Naive thymus-derived CD4-positive, alpha-beta T cell (primary cell): ENCODE data around the gene SRGAP2B. TPM values are rescaled to one million over a fixed set of nuclear protein-coding genes. Genes with fewer than 3 reads are reported as not detected.
"Not testable (repeated sequence)": the region's sequence is repeated elsewhere in the genome, so short reads cannot be mapped to it uniquely, and the experiment has no call there.

Experiments
- ATAC-seq: fragments of 150-1000 bp; cut with Tn5 transposase; 2 replicates; pipeline ENCODE4 v1.10.0; 2021; ENCODE audit warnings: mild to moderate bottlenecking, moderate library complexity
- CTCF ChIA-PET: fragments of 350-600 bp; sonication (Branson Sonifier 250); formaldehyde crosslinking; loops from one replicate; lab custom pipeline; 2021; ENCODE audit warnings: antibody characterized with exemption; lab: Charles Lee
- POLR2A ChIA-PET: fragments of 350-600 bp; sonication (Branson Sonifier 250); formaldehyde crosslinking; loops from one replicate; lab custom pipeline; 2021; ENCODE audit warnings: antibody characterized with exemption, inconsistent platforms; lab: Charles Lee
- DNase-seq, 9 donors: peaks; one replicate each; pipeline versions ENCODE4 v3.0.0 to v3.0.0-alpha.2; 2020 to 2022; ENCODE audit warnings: mixed read lengths in 1 of 9
- H3K27ac ChIP-seq: one replicate; pipeline ENCODE4 v1.7.0; 2013; ENCODE audit warnings: mild to moderate bottlenecking, low read depth, low read length, moderate library complexity
- H3K27me3 ChIP-seq, 2 donors: one replicate each; pipeline ENCODE4 v1.7.0; 2013; ENCODE audit warnings: low read length in 2 of 2, mild to moderate bottlenecking in 2 of 2, moderate library complexity in 2 of 2; ENCODE audit not compliant: control insufficient read depth in 2 of 2, insufficient read depth in 2 of 2
- H3K36me3 ChIP-seq, 3 experiments: 1 replicate in 2 of 3; 2 replicates in 1 of 3; pipeline ENCODE4 v1.7.0; 2013; ENCODE audit warnings: low read length in 3 of 3, mild to moderate bottlenecking in 3 of 3, moderate library complexity in 1 of 3; ENCODE audit not compliant: insufficient read depth in 3 of 3, control insufficient read depth in 2 of 3
- H3K4me1 ChIP-seq, 2 donors: one replicate each; pipeline ENCODE4 v1.7.0; 2013; ENCODE audit warnings: low read length in 2 of 2, mild to moderate bottlenecking in 2 of 2, moderate library complexity in 1 of 2; ENCODE audit not compliant: control insufficient read depth in 2 of 2, insufficient read depth in 2 of 2
- H3K4me3 ChIP-seq: 2 replicates; pipeline ENCODE4 v1.7.0; 2013; ENCODE audit warnings: mild to moderate bottlenecking, low read length
- H3K9me3 ChIP-seq, 3 experiments: 1 replicate in 2 of 3; 2 replicates in 1 of 3; pipeline ENCODE4 v1.7.0; 2013; ENCODE audit warnings: low read length in 3 of 3; ENCODE audit not compliant: control insufficient read depth in 2 of 3
- H3K27ac Mint-ChIP-seq, 9 donors: one replicate each; pipeline ENCODE4 v1.8.0; 2020 to 2022; ENCODE audit warnings: mixed read lengths in 9 of 9, mild to moderate bottlenecking in 8 of 9, moderate library complexity in 5 of 9, inconsistent platforms in 2 of 9
- H3K27me3 Mint-ChIP-seq, 5 donors: one replicate each; pipeline ENCODE4 v1.8.0; 2021 to 2022; ENCODE audit warnings: mixed read lengths in 5 of 5, mild to moderate bottlenecking in 1 of 5
- H3K36me3 Mint-ChIP-seq, 5 donors: one replicate each; pipeline ENCODE4 v1.8.0; 2020 to 2022; ENCODE audit warnings: mixed read lengths in 5 of 5, mild to moderate bottlenecking in 3 of 5, inconsistent platforms in 1 of 5
- H3K4me1 Mint-ChIP-seq, 7 donors: one replicate each; pipeline ENCODE4 v1.8.0; 2020 to 2022; ENCODE audit warnings: mixed read lengths in 7 of 7, mild to moderate bottlenecking in 3 of 7, inconsistent platforms in 1 of 7
- H3K4me3 Mint-ChIP-seq, 10 donors: one replicate each; pipeline ENCODE4 v1.8.0; 2020 to 2022; ENCODE audit warnings: mild to moderate bottlenecking in 10 of 10, mixed read lengths in 10 of 10, moderate library complexity in 6 of 10, inconsistent platforms in 2 of 10
- H3K9me3 Mint-ChIP-seq, 11 donors: one replicate each; pipeline ENCODE4 v1.8.0; 2020 to 2022; ENCODE audit warnings: mixed read lengths in 11 of 11, mild to moderate bottlenecking in 4 of 11, inconsistent platforms in 1 of 11, moderate library complexity in 1 of 11
- intact Hi-C, 2 donors: fragments of 100-400 bp; cut with micrococcal nuclease; formaldehyde crosslinking; loops; one replicate each; pipeline ENCODE4 v1.15.1; 2023
- polyA plus RNA-seq, 2 donors: library from polyadenylated mRNA; unstranded; fragments of 300-500 nt; fragmentation: Illumina TruSeq; gene quantifications; one replicate each; pipeline ENCODE4 v1.2.3, GENCODE V29; 2021
- total RNA-seq, 6 experiments: library from RNA in 5 of 6; stranded (reverse) in 5 of 6; gene quantifications; 1 replicate in 5 of 6; 2 replicates in 1 of 6; pipeline ENCODE4 v1.2.3 and lab custom pipeline; 2021 to 2026

SRGAP2B gene
- total and polyA plus RNA-seq, 7 experiments from 2014 or later: 0.85 to 37.3 (median 18.1) TPM

- H3K27me3 Mint-ChIP-seq, CTCF ChIA-PET, H3K4me1 ChIP-seq, H3K9me3 Mint-ChIP-seq, H3K27ac ChIP-seq, H3K4me3 Mint-ChIP-seq, H3K27me3 ChIP-seq, H3K36me3 ChIP-seq, DNase-seq, intact Hi-C loops, POLR2A ChIA-PET, H3K9me3 ChIP-seq, H3K4me1 Mint-ChIP-seq, H3K27ac Mint-ChIP-seq, H3K4me3 ChIP-seq, H3K36me3 Mint-ChIP-seq, ATAC-seq: not testable (repeated sequence)
These were observed 109.5 kb downstream of the SRGAP2B start for GRCh38 chr1:144985550-144986170.

- POLR2A ChIA-PET, H3K9me3 ChIP-seq, H3K27me3 ChIP-seq, H3K4me1 Mint-ChIP-seq, H3K4me1 ChIP-seq, H3K9me3 Mint-ChIP-seq, H3K4me3 Mint-ChIP-seq, intact Hi-C loops, H3K27me3 Mint-ChIP-seq, H3K4me3 ChIP-seq, H3K27ac ChIP-seq, H3K27ac Mint-ChIP-seq, ATAC-seq, H3K36me3 ChIP-seq, DNase-seq, CTCF ChIA-PET, H3K36me3 Mint-ChIP-seq: not testable (repeated sequence)
These were observed 112.2 kb downstream of the SRGAP2B start for GRCh38 chr1:144982802-144983525.

GRCh38 chr1:144981157-144981556, 114.0 kb downstream of the SRGAP2B start:
- H3K9me3 Mint-ChIP-seq, ATAC-seq, H3K27ac Mint-ChIP-seq, H3K27me3 ChIP-seq, DNase-seq, H3K4me3 Mint-ChIP-seq, POLR2A ChIA-PET, H3K27ac ChIP-seq, H3K9me3 ChIP-seq, H3K36me3 Mint-ChIP-seq, intact Hi-C loops, H3K4me1 Mint-ChIP-seq, H3K4me1 ChIP-seq, H3K36me3 ChIP-seq, CTCF ChIA-PET, H3K27me3 Mint-ChIP-seq, H3K4me3 ChIP-seq: not testable (repeated sequence)

- H3K27me3 Mint-ChIP-seq, intact Hi-C loops, DNase-seq, H3K27ac Mint-ChIP-seq, H3K36me3 ChIP-seq, ATAC-seq, H3K27me3 ChIP-seq, H3K4me3 ChIP-seq, CTCF ChIA-PET, H3K9me3 ChIP-seq, H3K4me1 Mint-ChIP-seq, H3K4me1 ChIP-seq, H3K36me3 Mint-ChIP-seq, H3K27ac ChIP-seq, H3K9me3 Mint-ChIP-seq, H3K4me3 Mint-ChIP-seq, POLR2A ChIA-PET: not testable (repeated sequence)
These were observed 115.0 kb downstream of the SRGAP2B start for GRCh38 chr1:144979960-144980595.

GRCh38 chr1:144977856-144978255, 117.3 kb downstream of the SRGAP2B start:
- H3K27me3 ChIP-seq, H3K36me3 ChIP-seq, H3K4me3 Mint-ChIP-seq, POLR2A ChIA-PET, H3K36me3 Mint-ChIP-seq, H3K9me3 ChIP-seq, DNase-seq, H3K9me3 Mint-ChIP-seq, H3K4me1 ChIP-seq, H3K4me1 Mint-ChIP-seq, CTCF ChIA-PET, intact Hi-C loops, H3K27ac ChIP-seq, ATAC-seq, H3K4me3 ChIP-seq, H3K27ac Mint-ChIP-seq, H3K27me3 Mint-ChIP-seq: not testable (repeated sequence)

GRCh38 chr1:144971936-144972335, 123.2 kb downstream of the SRGAP2B start:
- POLR2A ChIA-PET, H3K9me3 Mint-ChIP-seq, H3K27ac ChIP-seq, H3K27ac Mint-ChIP-seq, H3K27me3 Mint-ChIP-seq, H3K9me3 ChIP-seq, H3K4me3 Mint-ChIP-seq, H3K4me3 ChIP-seq, ATAC-seq, H3K4me1 Mint-ChIP-seq, H3K4me1 ChIP-seq, CTCF ChIA-PET, H3K36me3 ChIP-seq, DNase-seq, intact Hi-C loops, H3K36me3 Mint-ChIP-seq, H3K27me3 ChIP-seq: not testable (repeated sequence)

GRCh38 chr1:144966488-144966887, 128.6 kb downstream of the SRGAP2B start:
- H3K4me1 ChIP-seq, H3K4me3 Mint-ChIP-seq, intact Hi-C loops, ATAC-seq, H3K27ac Mint-ChIP-seq, H3K27me3 Mint-ChIP-seq, H3K36me3 Mint-ChIP-seq, H3K27ac ChIP-seq, H3K4me3 ChIP-seq, H3K27me3 ChIP-seq, H3K4me1 Mint-ChIP-seq, H3K9me3 ChIP-seq, POLR2A ChIA-PET, H3K36me3 ChIP-seq, CTCF ChIA-PET, DNase-seq, H3K9me3 Mint-ChIP-seq: not testable (repeated sequence)
